Ishikawa (cell line): ENCODE results near the gene CFAP92.

ENCODE experiments used
- CEBPB ChIP-seq: IDR thresholded peaks from 2 replicates; pipeline ENCODE4 v1.6.1; 2012
- EGR1 ChIP-seq: IDR thresholded peaks from 2 replicates; pipeline ENCODE4 v1.6.1; 2012
- NFIC ChIP-seq: IDR thresholded peaks from 2 replicates; pipeline ENCODE4 v1.6.1; 2012
- RAD21 ChIP-seq: IDR thresholded peaks from 2 replicates; pipeline ENCODE4 v1.6.1; 2012; ENCODE audit warnings: low read depth
- REST ChIP-seq: IDR thresholded peaks from 2 replicates; pipeline ENCODE4 v1.6.1; 2012; ENCODE audit warnings: low read depth, mild to moderate bottlenecking
- TAF1 ChIP-seq: IDR thresholded peaks from 2 replicates; pipeline ENCODE4 v1.6.1; 2012; ENCODE audit warnings: low read depth, mild to moderate bottlenecking
- TEAD4 ChIP-seq: IDR thresholded peaks from 2 replicates; pipeline ENCODE4 v1.6.1; 2012
- USF1 ChIP-seq: IDR thresholded peaks from 2 replicates; pipeline ENCODE4 v1.6.1; 2012
- YY1 ChIP-seq: IDR thresholded peaks from 2 replicates; pipeline ENCODE4 v1.6.1; 2012; ENCODE audit warnings: low read depth
- TF ChIP-seq, protein P1 (sequence below): IDR thresholded peaks from 2 replicates; pipeline ENCODE4 v1.6.1; 2012

DNA sequence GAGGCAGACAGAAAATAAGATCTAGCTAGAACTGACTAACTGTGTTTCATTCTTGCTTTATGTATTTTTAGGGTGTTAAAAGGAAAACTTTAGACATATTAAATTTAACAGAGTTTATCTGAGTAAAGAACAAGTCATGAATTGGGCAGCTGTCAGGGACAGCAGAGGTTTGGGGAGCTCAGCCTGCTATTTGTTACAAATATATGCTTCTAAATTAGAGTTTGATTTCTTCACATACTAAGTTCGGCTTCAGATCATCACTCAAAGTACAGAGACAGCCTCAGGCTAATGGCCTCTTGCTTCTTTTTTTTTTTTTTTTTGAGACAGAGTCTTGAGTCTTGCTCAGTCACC lies 29.1 kb upstream of the CFAP92 start:
- TF ChIP-seq RAD21, result no peak
- no peak for TF ChIP-seq NFIC
- TF ChIP-seq, protein P1, sequence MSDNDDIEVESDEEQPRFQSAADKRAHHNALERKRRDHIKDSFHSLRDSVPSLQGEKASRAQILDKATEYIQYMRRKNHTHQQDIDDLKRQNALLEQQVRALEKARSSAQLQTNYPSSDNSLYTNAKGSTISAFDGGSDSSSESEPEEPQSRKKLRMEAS, result no peak
- TF ChIP-seq USF1, result no peak
- TF ChIP-seq YY1, result no peak
- TF ChIP-seq TEAD4, result no peak
- TF ChIP-seq CEBPB, result no peak
- TF ChIP-seq REST, result no peak
- no peak for TF ChIP-seq EGR1
- no peak for TF ChIP-seq TAF1
